OCI-LY1 (cell line): ENCODE data around the gene SHROOM2.

Experiments
- H2AFZ ChIP-seq: fragments of 200-600 bp; sonication (generic), shearing (Covaris generic); 2 replicates; pipeline ENCODE4 v1.6.0; 2014; ENCODE audit warnings: antibody characterized with exemption, mild to moderate bottlenecking, low read length
- H3F3A ChIP-seq: fragments of 200-600 bp; sonication (generic), shearing (Covaris generic); 2 replicates; pipeline ENCODE4 v1.6.0; 2014; ENCODE audit warnings: mild to moderate bottlenecking, antibody characterized with exemption, low read length, moderate library complexity; ENCODE audit not compliant: insufficient read depth
- H3K27ac ChIP-seq: fragments of 200-600 bp; sonication (generic); 2 replicates; pipeline ENCODE4 v1.5.1; 2014; ENCODE audit warnings: low read length, mixed run types, mild to moderate bottlenecking, low read depth; ENCODE audit not compliant: poor library complexity, severe bottlenecking
- H3K27me3 ChIP-seq: fragments of 200-600 bp; sonication (generic); 2 replicates; pipeline ENCODE4 v1.6.0; 2014; ENCODE audit warnings: antibody characterized with exemption, mild to moderate bottlenecking, low read length, moderate library complexity; ENCODE audit not compliant: insufficient read depth
- H3K36me3 ChIP-seq: fragments of 200-600 bp; sonication (generic); 2 replicates; pipeline ENCODE4 v1.6.1; 2014; ENCODE audit warnings: mild to moderate bottlenecking, antibody characterized with exemption, low read length, moderate library complexity, mixed read lengths; ENCODE audit not compliant: insufficient read depth
- H3K4me1 ChIP-seq: fragments of 200-600 bp; sonication (generic); 2 replicates; pipeline ENCODE4 v1.5.1; 2014; ENCODE audit warnings: mild to moderate bottlenecking, low read length, moderate library complexity; ENCODE audit not compliant: insufficient read depth, severe bottlenecking
- H3K4me2 ChIP-seq: fragments of 200-600 bp; sonication (generic), shearing (Covaris generic); 2 replicates; pipeline ENCODE4 v1.6.1; 2014; ENCODE audit warnings: low read length
- H3K4me3 ChIP-seq: fragments of 200-600 bp; sonication (generic); 2 replicates; pipeline ENCODE4 v1.5.1; 2014; ENCODE audit warnings: low read length, low read depth, mild to moderate bottlenecking, mixed read lengths; ENCODE audit not compliant: poor library complexity, severe bottlenecking
- H3K79me2 ChIP-seq: fragments of 200-600 bp; shearing (Covaris generic); 2 replicates; pipeline ENCODE4 v1.6.1; 2016; ENCODE audit warnings: mixed run types, low read length, mixed read lengths; ENCODE audit not compliant: insufficient read depth
- H3K9ac ChIP-seq: fragments of 200-600 bp; sonication (generic), shearing (Covaris generic); 2 replicates; pipeline ENCODE4 v1.6.1; 2014; ENCODE audit warnings: mild to moderate bottlenecking, low read length, mixed read lengths
- H3K9me2 ChIP-seq: fragments of 200-600 bp; sonication (generic), shearing (Covaris generic); 2 replicates; pipeline ENCODE4 v1.6.1; 2014; ENCODE audit warnings: low read depth, mild to moderate bottlenecking, low read length, mixed read lengths
- H3K9me3 ChIP-seq: fragments of 200-600 bp; shearing (Covaris generic); 2 replicates; pipeline ENCODE4 v1.6.1; 2014; ENCODE audit warnings: low read length, mixed read lengths
- H4K20me1 ChIP-seq: fragments of 200-600 bp; sonication (generic), shearing (Covaris generic); 2 replicates; pipeline ENCODE4 v1.6.0; 2016; ENCODE audit warnings: mild to moderate bottlenecking, low read length; ENCODE audit not compliant: insufficient read depth
- EZH2 ChIP-seq: fragments of 200-600 bp; sonication (generic), shearing (Covaris generic); IDR thresholded peaks from 2 replicates; pipeline ENCODE4 v1.8.0; 2017; ENCODE audit warnings: borderline replicate concordance, mixed run types, mild to moderate bottlenecking, antibody characterized with exemption, low read length, moderate library complexity, mixed read lengths
- TF ChIP-seq, protein P1 (sequence below): fragments of 200-600 bp; sonication (generic), shearing (Covaris generic); IDR thresholded peaks from 2 replicates; pipeline ENCODE4 v1.5.1; 2017; ENCODE audit warnings: mild to moderate bottlenecking, antibody characterized with exemption, low read length, moderate library complexity, mixed read lengths

Gene SHROOM2

DNA sequence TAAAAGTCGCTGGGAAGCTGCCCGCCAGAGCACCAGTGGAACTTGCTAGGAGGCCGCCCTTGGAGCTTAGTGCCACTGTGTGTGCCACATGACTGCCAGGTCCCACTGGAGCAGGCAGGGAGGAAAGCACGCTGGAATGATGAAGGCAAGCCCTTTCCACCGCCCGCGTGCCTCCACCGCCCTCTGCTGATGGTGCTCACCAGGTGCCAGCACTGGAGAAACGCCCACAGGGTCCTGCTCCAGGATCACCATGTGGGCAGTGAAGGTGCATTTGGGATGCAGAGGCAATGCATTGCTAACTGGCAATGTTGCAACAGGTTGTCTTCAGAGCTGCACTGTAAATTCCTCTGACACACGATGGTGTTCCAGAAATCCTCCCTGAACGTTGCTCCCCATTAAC is 76.3 kb downstream of the SHROOM2 start:
- Histone ChIP-seq H3K9me2 (no peaks in the 10 kb centered on the region), H3K27me3 (no peaks in the 10 kb centered on the region), H3K4me3 (no peak overlapping the region), H3K4me2 (no peak overlapping the region), H2AFZ (no peak overlapping the region), H3K36me3 (no peaks in the 10 kb centered on the region), H4K20me1 (no peaks in the 10 kb centered on the region), H3K9ac (no peak overlapping the region), H3K4me1 (peaks cover 7% of the 10 kb centered on the region), H3F3A (no peaks in the 10 kb centered on the region), H3K9me3 (no peaks in the 10 kb centered on the region), H3K79me2 (no peaks in the 10 kb centered on the region), H3K27ac (no peak overlapping the region)
- TF ChIP-seq, protein P1, sequence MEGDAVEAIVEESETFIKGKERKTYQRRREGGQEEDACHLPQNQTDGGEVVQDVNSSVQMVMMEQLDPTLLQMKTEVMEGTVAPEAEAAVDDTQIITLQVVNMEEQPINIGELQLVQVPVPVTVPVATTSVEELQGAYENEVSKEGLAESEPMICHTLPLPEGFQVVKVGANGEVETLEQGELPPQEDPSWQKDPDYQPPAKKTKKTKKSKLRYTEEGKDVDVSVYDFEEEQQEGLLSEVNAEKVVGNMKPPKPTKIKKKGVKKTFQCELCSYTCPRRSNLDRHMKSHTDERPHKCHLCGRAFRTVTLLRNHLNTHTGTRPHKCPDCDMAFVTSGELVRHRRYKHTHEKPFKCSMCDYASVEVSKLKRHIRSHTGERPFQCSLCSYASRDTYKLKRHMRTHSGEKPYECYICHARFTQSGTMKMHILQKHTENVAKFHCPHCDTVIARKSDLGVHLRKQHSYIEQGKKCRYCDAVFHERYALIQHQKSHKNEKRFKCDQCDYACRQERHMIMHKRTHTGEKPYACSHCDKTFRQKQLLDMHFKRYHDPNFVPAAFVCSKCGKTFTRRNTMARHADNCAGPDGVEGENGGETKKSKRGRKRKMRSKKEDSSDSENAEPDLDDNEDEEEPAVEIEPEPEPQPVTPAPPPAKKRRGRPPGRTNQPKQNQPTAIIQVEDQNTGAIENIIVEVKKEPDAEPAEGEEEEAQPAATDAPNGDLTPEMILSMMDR, result no peak
- no peak for TF ChIP-seq EZH2

GRCh38 chrX:9862953-9863352 is 76.7 kb downstream of the SHROOM2 start:
- Histone ChIP-seq H3K4me3 (no peak overlapping the region), H3K9me3 (no peaks in the 10 kb centered on the region)

DNA sequence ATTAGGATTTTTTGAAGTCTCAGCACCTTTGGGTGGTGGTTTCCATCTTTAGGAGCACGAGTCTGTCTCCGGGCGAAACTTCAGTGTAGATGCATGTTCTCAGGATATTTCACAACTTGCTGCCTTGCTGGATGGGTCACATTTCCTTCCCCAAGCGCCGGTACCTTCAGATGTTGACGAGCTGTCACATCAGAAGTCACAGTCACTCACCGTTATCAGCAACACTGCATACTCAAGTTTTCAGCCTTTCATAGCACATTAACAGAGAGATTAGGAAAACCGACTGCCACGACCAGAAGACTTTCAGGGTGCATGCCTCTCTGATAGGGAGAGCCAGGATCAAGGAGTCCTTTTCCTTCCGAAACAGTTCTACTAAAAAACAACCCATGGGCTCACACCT is 77.8 kb downstream of the SHROOM2 start:
- no peak overlapping the region for H3K4me2 ChIP-seq
- H3K36me3 ChIP-seq, result no peaks in the 10 kb centered on the region
- H3K4me1 ChIP-seq, result peaks cover 7% of the 10 kb centered on the region
- no peak overlapping the region for H3K27ac ChIP-seq
- H3K9me3 ChIP-seq, result no peaks in the 10 kb centered on the region
- no peaks in the 10 kb centered on the region for H3K9me2 ChIP-seq
- no peaks in the 10 kb centered on the region for H3F3A ChIP-seq
- no peak for TF ChIP-seq EZH2
- TF ChIP-seq, protein P1, result no peak
- no peak overlapping the region for H3K9ac ChIP-seq
- no peaks in the 10 kb centered on the region for H3K79me2 ChIP-seq
- H2AFZ ChIP-seq, result no peak overlapping the region
- H3K4me3 ChIP-seq, result no peak overlapping the region
- no peaks in the 10 kb centered on the region for H4K20me1 ChIP-seq
- H3K27me3 ChIP-seq, result no peaks in the 10 kb centered on the region

More at GRCh38 chrX:9862953-9863352, 76.7 kb downstream of the SHROOM2 start:
- TF ChIP-seq, protein P1, result no peak
- no peak for TF ChIP-seq EZH2
- H3K36me3 ChIP-seq, result no peaks in the 10 kb centered on the region
- no peaks in the 10 kb centered on the region for H3K27me3 ChIP-seq
- no peak overlapping the region for H2AFZ ChIP-seq
- H3F3A ChIP-seq, result no peaks in the 10 kb centered on the region
- H3K79me2 ChIP-seq, result no peaks in the 10 kb centered on the region
- H3K4me2 ChIP-seq, result no peak overlapping the region
- H3K9me2 ChIP-seq, result no peaks in the 10 kb centered on the region
- H3K27ac ChIP-seq, result no peak overlapping the region
- H3K4me1 ChIP-seq, result peaks cover 7% of the 10 kb centered on the region
- no peak overlapping the region for H3K9ac ChIP-seq
- H4K20me1 ChIP-seq, result no peaks in the 10 kb centered on the region
